Fibroblast of upper back skin (primary cell): ENCODE results near the gene GABRA4.
A peak's percentile ranks its signal among the peaks of the same experiment; 100 is the strongest.

ENCODE experiments used
- DNase-seq: peaks from one replicate; pipeline ENCODE4 v3.0.0-alpha.2; 2013

GABRA4 gene

GRCh38 chr4:46977245-46977644, 16.1 kb downstream of the GABRA4 start:
- no peak for DNase-seq

GRCh38 chr4:46975812-46976553, 17.4 kb downstream of the GABRA4 start:
- DNase-seq = no peak

- DNase-seq = no peak
These were observed 18.4 kb downstream of the GABRA4 start for GRCh38 chr4:46974891-46975543.

- DNase-seq = no peak
These were observed 24.5 kb downstream of the GABRA4 start for GRCh38 chr4:46968847-46969246.

GRCh38 chr4:46967631-46968030, 25.8 kb downstream of the GABRA4 start:
- DNase-seq = no peak

- DNase-seq = no peak
These were observed 34.5 kb downstream of the GABRA4 start for GRCh38 chr4:46958742-46959488.

GRCh38 chr4:46956451-46956850, 36.9 kb downstream of the GABRA4 start:
- no peak for DNase-seq

- DNase-seq = no peak
These were observed 37.8 kb downstream of the GABRA4 start for GRCh38 chr4:46955601-46956000.

- DNase-seq = no peak
These were observed 38.7 kb downstream of the GABRA4 start for GRCh38 chr4:46954643-46955042.

- DNase-seq = no peak
These were observed 39.8 kb downstream of the GABRA4 start for GRCh38 chr4:46953564-46953963.

- DNase-seq = no peak
These were observed 40.9 kb downstream of the GABRA4 start for GRCh38 chr4:46952451-46952850.

- no peak for DNase-seq
These were observed 42.6 kb downstream of the GABRA4 start for GRCh38 chr4:46950826-46951225.

GRCh38 chr4:46949822-46950221, 43.6 kb downstream of the GABRA4 start:
- no peak for DNase-seq

GRCh38 chr4:46947541-46947940, 45.8 kb downstream of the GABRA4 start:
- DNase-seq = no peak

- DNase-seq = no peak
These were observed 46.4 kb downstream of the GABRA4 start for GRCh38 chr4:46946919-46947536.

GRCh38 chr4:46945062-46945461, 48.3 kb downstream of the GABRA4 start:
- no peak for DNase-seq

- no peak for DNase-seq
These were observed 49.0 kb downstream of the GABRA4 start for GRCh38 chr4:46944345-46944744.

- no peak for DNase-seq
These were observed 55.9 kb downstream of the GABRA4 start for GRCh38 chr4:46937493-46937892.

- no peak for DNase-seq
These were observed 58.7 kb downstream of the GABRA4 start for GRCh38 chr4:46934726-46935125.

GRCh38 chr4:46933686-46934085, 59.7 kb downstream of the GABRA4 start:
- DNase-seq = no peak

- DNase-seq = peak; percentile 45
These were observed 61.4 kb downstream of the GABRA4 start for GRCh38 chr4:46931981-46932380.

- no peak for DNase-seq
These were observed 62.5 kb downstream of the GABRA4 start for GRCh38 chr4:46930891-46931290.

GRCh38 chr4:46927201-46927600, 66.2 kb downstream of the GABRA4 start:
- DNase-seq = no peak
